Fibroblast of the aortic adventitia (primary cell): ENCODE measurements around the gene HNRNPA1. TPM values are rescaled to one million over a fixed set of nuclear protein-coding genes. Genes with fewer than 3 reads are reported as not detected.
"Not testable (repeated sequence)": the region's sequence is repeated elsewhere in the genome, so short reads cannot be mapped to it uniquely, and the experiment has no call there.

ENCODE experiments used
- DNase-seq: peaks from one replicate; pipeline ENCODE4 v3.0.0-alpha.2; 2010; ENCODE audit warnings: low read depth
- H3K4me3 ChIP-seq: 2 replicates; pipeline ENCODE4 v1.5.1; 2011; ENCODE audit warnings: low read depth, mild to moderate bottlenecking, control low read depth, low read length, moderate library complexity
- total RNA-seq: library from RNA; depleted of rRNA; stranded (reverse); fragments of >200 nt; gene quantifications from 2 replicates; pipeline ENCODE4 v1.2.3, GENCODE V29; 2012; ENCODE audit warnings: low replicate concordance
- TF ChIP-seq, protein P1 (sequence below): IDR thresholded peaks from 2 replicates; pipeline ENCODE4 v1.5.1; 2011; ENCODE audit warnings: mild to moderate bottlenecking, low read length, control low read depth, inconsistent platforms; ENCODE audit not compliant: insufficient read depth

The HNRNPA1 gene
- 435 and 902 TPM in 2 replicates for total RNA-seq

DNA sequence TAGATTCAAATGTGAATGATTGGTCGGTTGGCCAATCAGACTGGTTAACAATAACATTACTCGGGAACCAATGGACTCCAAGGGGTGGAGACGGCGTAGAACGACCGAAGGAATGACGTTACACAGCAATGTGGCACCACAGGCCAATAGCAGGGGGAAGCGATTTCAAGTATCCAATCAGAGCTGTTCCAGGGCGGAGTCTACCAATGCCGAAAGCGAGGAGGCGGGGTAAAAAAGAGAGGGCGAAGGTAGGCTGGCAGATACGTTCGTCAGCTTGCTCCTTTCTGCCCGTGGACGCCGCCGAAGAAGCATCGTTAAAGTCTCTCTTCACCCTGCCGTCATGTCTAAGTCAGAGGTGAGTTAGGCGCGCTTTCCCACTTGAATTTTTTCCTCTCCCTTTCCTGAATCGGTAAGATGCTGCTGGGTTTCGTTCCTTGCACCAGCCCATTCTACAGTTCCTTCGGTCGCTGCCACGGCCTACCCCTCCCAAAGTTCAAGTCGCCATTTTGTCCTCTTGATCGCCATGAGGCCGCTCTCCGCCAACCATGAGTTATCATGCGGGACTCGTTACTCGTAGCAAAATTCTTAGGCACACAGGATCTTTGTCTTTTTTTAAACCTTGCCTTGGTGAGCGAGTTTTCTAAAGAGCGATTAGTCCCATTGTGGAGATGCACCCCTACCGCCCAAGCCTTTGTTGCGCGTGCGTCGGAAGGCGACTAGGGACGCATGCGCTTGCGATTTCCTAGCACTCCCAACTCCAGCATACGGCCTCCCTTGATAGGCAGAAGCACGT lies at the start of gene HNRNPA1:
HNRNPA1 (plus strand) TSS at position 259 of the 793 bp plus-strand sequence; CDS start at position 341, 82 bp downstream.
- H3K4me3 ChIP-seq: peak within 1 kb of the TSS; percentile 94
- DNase-seq: peak; percentile 100
- TF ChIP-seq, protein P1, sequence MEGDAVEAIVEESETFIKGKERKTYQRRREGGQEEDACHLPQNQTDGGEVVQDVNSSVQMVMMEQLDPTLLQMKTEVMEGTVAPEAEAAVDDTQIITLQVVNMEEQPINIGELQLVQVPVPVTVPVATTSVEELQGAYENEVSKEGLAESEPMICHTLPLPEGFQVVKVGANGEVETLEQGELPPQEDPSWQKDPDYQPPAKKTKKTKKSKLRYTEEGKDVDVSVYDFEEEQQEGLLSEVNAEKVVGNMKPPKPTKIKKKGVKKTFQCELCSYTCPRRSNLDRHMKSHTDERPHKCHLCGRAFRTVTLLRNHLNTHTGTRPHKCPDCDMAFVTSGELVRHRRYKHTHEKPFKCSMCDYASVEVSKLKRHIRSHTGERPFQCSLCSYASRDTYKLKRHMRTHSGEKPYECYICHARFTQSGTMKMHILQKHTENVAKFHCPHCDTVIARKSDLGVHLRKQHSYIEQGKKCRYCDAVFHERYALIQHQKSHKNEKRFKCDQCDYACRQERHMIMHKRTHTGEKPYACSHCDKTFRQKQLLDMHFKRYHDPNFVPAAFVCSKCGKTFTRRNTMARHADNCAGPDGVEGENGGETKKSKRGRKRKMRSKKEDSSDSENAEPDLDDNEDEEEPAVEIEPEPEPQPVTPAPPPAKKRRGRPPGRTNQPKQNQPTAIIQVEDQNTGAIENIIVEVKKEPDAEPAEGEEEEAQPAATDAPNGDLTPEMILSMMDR: no peak

DNA sequence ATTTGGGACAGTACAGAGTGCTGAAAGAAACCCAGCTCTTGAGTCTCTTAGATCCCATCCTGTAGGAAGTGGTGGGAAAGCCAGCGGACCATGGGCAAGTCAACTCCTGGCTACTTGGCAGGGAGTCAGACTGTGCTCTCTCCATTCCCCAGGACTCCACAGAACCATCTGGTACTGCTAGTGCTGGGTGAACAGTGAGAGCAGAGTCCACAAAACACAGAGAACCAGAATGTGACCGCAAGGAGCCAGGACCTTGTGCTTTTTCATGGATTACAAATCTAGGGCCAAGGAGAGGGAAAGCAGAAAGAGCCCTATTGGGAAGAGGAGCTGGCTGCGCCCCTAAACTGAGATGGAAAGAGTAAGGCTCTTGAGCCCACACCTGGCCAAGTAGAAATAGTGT lies 49.3 kb upstream of the HNRNPA1 start:
- not testable (repeated sequence) for H3K4me3 ChIP-seq, DNase-seq

DNA sequence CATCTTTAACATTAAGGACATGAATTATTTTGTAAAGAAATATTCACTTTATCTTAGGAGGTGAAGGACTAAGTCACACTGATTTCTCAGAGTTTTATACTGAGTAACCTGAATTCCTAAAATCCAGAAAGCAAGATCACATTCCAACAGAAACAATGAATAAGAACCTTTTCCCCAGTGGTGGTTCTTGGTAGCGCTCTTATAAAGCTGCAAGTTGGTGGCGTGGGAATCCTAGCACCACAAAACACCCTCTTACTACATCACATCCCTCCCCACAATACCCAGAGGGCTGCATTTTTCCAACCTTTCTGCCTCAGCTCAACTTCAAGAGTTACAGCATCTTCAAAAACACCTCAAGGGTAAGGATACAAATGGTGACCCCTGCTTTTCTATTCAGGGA lies 47.7 kb upstream of the HNRNPA1 start:
- DNase-seq: peak; percentile 85
- TF ChIP-seq, protein P1: peak; percentile 61
- no peak overlapping the region for H3K4me3 ChIP-seq

DNA sequence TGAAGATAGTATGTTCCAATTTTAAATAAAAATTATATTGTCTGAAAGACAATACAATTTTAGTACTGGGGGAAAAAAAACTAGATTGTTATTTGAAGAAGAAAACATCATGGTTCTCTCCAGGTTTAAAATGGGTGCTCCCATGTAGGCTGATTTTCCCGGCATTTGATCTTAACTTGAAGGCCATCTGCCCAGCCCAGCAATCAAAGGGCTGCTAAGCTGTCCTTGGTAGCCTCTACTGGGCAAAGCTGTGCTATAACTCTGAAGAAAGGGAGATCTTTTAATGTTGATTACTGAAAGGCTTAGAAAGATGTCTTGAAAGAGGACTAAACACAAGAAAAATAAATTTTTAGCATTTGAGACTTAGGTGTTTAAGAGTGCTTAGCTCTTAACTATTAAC lies 42.0 kb upstream of the HNRNPA1 start:
- H3K4me3 ChIP-seq: no peak overlapping the region
- TF ChIP-seq, protein P1: no peak
- no peak for DNase-seq

DNA sequence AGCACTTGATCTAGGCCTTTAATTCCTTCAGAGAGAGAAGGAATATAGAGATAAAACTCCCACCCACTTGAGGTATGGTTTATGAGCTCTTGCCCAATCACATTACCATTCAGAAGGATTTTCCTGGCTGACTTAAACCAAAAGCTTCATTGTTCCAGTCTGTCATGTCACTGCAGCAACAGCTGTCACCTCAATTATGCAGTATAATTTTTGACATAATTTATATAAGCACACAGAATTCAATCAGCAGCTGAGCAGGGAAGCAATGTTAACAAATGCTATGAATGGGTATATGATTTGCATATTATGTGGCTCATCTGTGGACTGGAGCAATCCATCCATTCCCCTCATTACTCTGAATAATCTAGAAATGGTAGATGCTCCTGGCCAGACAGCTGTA lies 40.9 kb upstream of the HNRNPA1 start:
- no peak for DNase-seq
- H3K4me3 ChIP-seq: no peak overlapping the region
- TF ChIP-seq, protein P1: no peak

DNA sequence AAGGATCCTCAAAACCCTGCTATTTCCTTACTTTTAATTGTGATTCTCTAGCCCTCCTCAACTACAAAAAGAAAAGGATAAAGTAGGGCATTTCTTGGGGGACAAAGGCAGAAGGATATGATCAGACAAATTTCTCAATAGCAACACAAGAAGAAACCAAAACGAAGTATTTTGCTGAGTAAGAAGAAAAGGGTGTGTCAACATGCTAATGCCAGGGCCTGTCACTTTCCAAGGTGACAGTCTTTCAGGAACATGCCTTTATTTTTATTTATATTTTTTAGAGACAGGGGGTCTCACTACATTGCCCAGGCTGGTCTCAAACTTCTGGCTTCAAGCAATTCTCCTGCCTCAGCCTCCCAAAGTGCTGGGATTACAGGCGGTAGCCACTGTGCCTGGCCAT lies 40.4 kb upstream of the HNRNPA1 start:
- TF ChIP-seq, protein P1: no peak
- no peak overlapping the region for H3K4me3 ChIP-seq
- DNase-seq: no peak

DNA sequence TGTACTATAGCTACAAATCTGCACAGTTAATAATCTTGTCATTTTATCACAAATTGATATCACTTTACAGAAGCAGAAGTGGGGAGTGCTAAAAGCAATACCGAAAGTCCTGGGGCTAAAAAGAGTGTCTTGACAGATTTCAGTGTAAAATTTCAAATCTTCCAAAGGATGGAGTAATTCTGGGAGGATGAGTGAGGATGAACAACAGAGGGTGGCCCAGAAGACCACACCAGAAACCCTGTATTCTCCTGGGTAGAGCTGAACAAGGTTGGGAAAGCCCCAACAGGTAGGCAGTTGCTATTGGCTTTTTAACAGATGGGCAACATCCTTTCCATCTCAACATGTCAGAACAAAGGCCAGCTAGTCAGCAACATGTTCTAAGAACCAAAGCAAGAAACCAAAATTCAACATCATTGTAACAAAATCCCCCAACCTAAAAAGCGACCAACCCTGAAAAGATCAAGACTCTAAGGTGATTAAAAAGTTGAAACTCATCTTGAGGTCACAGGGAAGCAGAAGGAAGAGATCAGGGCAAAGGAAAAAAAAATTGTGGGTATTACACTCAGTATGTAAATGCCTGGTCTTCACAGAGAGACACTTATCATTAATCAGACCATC lies 39.4 kb upstream of the HNRNPA1 start:
- no peak overlapping the region for H3K4me3 ChIP-seq
- no peak for DNase-seq
- TF ChIP-seq, protein P1: no peak
